ENCODE measurements around the gene STAC2.
"Not testable (repeated sequence)": the region's sequence is repeated elsewhere in the genome, so short reads cannot be mapped to it uniquely, and the experiment has no call there.

STAC2 gene

GRCh38 chr17:39225308-39225958 is at the start of gene STAC2:
Gene STAC2, minus strand, starts transcription at chr17:39225945. Its CDS starts 443 bp downstream, at chr17:39225502.
- DNase-seq (ENCODE audit: low spot score), result no peak

DNA sequence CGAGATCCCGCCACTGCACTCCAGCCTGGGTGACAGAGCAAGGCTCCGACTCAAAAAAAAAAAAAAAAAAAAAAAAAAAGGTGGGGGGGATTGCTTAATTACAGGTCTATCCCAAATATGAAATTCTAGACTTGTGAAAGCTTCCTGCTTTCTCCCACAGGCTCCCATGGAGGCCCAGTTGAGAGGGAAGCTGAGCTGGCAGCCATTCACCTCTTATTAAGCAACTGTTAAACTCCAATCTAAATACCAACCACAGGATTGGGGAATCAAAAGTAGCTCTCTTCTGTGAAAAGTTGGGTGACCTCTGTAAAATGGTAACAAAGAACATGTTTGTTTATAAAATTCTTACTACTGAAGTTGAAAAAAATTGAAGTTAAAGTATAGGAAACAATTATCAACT is 45.8 kb upstream of the STAC2 start:
- DNase-seq (ENCODE audit: low spot score), result no peak

GRCh38 chr17:39270923-39271322 is 45.2 kb upstream of the STAC2 start:
- peak; percentile 28 for DNase-seq (ENCODE audit: low spot score)

DNA sequence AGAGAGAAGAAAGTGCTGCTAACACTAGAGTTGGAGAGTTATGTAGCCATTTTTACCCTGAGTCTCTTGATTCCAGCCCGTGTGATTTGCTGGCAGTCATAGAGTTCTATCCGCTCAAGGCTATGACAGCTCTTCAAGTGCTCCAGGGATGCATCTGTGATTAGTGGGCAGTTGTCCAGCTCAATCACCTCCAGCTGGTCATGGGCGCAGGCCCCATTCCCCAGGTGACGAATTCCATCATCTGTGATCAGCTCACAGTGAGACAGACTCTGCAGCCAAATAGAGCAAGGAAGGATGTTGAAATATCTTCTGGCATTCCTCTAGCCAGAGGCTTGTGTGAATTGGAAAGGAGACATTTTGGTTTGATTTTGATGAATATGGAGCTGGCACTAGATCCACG is 38.4 kb upstream of the STAC2 start:
- DNase-seq (ENCODE audit: low spot score), result no peak

- no peak for DNase-seq (ENCODE audit: low spot score)
Observed at GRCh38 chr17:39261286-39261685, 35.5 kb upstream of the STAC2 start.

- no peak for DNase-seq (ENCODE audit: low spot score)
Observed at GRCh38 chr17:39252788-39253460, 27.2 kb upstream of the STAC2 start.

- no peak for DNase-seq (ENCODE audit: low spot score)
Observed at GRCh38 chr17:39251997-39252396, 26.3 kb upstream of the STAC2 start.

DNA sequence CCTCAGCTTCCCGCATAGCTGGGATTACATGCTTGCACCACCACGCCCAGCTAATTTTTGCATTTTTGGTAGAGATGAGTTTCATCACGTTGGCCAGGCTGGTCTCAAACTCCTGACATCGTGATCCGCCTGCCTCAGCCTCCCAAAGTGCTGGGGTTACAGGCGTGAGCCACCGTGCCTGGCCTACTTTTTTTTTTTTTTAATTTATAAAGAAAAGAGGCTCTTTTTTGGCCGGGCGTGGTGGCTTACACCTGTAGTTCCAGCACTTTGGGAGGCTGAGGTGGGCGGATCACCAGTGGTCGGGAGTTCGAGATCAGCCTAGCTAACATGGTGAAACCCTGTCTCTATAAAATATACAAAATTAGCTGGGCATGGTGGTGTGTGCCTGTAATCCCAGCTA is 24.3 kb upstream of the STAC2 start:
- DNase-seq (ENCODE audit: low spot score), result not testable (repeated sequence)

- DNase-seq (ENCODE audit: low spot score), result no peak
Observed at GRCh38 chr17:39246274-39246673, 20.5 kb upstream of the STAC2 start.

GRCh38 chr17:39244600-39245570 is 19.1 kb upstream of the STAC2 start:
- peak; percentile 76 for DNase-seq (ENCODE audit: low spot score)

DNA sequence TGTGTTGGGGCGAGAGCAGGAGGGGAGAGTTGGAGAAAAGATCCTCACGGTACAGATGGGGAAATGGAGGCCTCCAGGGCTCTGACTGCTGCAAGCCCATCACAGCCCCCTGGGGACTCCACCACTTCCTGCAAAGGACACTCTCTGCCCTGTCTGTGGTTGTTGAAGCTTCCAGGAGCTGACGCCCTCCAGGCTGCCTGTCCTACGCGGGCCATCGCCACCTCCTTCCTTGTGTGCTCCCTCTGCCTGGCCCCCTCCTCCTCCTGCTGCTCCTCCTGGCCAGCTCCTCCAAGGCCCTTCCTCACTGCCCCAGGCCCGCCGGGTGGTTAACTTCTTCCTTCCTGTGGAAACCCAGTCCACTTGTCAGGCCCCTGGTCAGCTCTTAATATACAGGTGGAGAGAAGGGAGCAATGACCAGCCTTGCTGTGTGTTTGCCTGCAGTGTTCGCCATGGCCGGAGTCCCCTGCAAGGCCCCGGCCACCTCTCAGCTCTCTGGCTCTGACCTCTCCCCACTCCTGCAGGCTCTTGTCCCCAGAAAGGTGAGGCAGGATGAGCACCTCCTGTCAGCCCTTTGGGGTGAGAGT is 18.4 kb upstream of the STAC2 start:
- no peak for DNase-seq (ENCODE audit: low spot score)

GRCh38 chr17:39243155-39243554 is 17.4 kb upstream of the STAC2 start:
- DNase-seq (ENCODE audit: low spot score), result no peak

GRCh38 chr17:39240631-39241030 is 14.9 kb upstream of the STAC2 start:
- DNase-seq (ENCODE audit: low spot score), result no peak

DNA sequence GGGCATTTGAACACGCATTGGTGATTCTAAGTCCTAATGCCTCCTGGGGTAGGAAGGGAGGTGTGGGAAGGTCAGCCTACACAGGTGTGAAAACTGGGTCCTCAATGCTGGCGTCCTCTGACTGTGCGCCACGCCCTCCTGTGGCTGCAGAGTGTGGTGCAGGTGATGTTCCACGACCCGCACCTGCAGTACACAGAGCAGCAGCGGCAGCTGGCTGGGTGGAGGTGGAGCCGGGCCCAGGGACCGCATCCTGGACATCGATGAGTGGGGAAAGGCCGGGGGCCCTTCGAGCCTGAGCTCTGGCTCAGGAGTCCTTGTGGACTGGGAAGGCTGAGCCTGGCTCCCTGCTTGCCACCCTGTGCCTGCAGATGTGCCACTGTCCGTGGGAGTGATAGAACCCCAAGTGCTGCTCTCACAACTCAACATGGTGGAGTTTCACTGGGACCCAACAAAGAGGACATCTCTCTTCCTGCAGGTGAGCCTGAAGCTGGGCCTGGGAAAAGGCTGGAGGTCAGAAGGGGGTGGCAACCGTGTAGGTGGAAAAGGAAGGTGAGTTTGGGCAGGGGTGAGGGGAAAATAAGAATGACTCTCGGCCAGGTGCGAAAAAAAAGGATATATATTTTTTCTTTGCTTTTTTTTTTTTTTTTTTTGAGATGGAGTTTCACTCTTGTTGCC is 14.0 kb upstream of the STAC2 start:
- peak; percentile 61 for DNase-seq (ENCODE audit: low spot score)

DNA sequence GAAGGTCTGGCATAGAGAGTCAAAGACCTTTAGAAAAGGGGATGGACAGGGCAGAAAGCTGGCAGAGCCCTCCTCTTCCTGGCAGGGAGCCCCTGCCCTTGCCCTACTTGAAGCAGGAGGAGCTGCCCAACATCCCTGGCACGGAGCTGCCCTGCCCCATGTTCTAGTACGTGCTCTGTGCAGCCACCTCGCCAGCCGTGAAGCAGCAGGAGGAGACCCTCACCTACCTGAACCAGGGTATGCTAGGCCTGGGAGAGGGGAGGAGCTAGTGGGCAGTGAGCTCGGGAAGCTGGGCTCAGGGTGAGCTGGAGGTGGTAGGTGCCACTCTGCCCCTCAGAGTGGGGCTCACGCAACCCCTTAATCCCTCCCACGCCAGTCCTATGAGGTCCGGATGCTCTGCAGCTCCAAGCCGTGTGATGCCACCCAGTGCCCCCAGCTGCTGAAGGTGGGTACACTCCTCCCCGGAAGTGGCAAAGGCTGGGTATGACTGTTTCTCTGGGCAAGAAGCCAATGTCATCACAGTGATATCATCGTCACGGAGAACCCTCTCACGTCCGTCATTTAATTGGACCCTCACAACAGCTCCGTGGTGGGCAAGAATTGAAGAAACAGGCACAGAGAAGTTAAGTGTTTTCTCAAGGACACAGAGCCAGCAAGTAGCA is 12.7 kb upstream of the STAC2 start:
- DNase-seq (ENCODE audit: low spot score), result peak; percentile 81

DNA sequence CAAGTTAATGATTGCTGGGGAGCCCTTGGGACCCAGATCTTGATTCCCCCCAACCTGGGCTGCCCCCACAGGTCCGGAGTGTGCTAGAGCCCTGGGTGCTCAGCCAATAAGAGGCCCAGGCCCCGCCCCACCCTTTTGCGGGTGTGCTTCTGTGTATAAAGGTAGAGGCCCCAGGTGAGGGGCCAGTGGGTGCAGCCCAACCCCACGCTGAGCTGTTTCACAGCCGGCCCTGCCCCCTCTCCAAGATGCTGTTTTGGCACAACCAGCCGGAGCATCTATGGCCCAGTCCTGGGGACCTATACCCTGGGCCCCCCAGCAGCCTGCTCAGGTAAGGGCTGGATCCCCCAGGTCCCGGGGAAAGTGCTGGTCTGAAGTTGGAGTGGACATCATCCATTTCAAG is 11.8 kb upstream of the STAC2 start:
- DNase-seq (ENCODE audit: low spot score), result no peak

- peak; percentile 23 for DNase-seq (ENCODE audit: low spot score)
Observed at GRCh38 chr17:39236981-39237441, 11.3 kb upstream of the STAC2 start.

DNA sequence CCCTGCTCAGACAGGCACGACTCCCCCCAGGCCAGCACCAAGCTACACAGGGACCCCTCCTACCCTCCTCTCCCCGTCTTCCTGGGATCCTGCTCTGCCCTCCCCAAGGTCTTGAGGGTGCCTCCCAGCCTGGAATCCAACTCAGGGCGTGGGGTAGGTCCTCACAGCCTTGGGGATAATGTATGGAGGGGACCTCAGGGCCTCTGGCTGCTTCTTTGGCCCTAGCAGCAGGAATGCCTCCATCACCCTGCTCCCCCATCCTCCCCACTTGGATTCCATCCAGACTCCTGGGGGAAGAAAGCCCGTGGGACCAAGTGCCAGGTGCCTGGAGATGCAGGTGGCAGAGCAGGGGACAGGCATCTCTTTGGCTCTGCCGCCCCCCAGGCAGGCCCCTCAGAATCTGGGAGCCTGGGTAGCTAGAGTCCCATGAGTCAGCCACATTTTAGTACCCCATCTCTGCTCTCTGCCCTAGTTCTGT is 10.7 kb upstream of the STAC2 start:
- no peak for DNase-seq (ENCODE audit: low spot score)

- DNase-seq (ENCODE audit: low spot score), result peak; percentile 64
Observed at GRCh38 chr17:39235555-39236449, 10.1 kb upstream of the STAC2 start.
